GM21360 (cell line): ENCODE measurements around the gene GABRR2.

ENCODE experiments used
- ATAC-seq: cut with Tn5 transposase; IDR thresholded peaks from one replicate; pipeline ENCODE4 v1.9.1; 2021; ENCODE audit warnings: mild to moderate bottlenecking, moderate library complexity; ENCODE audit not compliant: unreplicated experiment

Gene GABRR2

GRCh38 chr6:89315249-89315885 lies at the start of gene GABRR2:
Gene GABRR2, minus strand, starts transcription at chr6:89315299. Its CDS starts 134 bp downstream, at chr6:89315165.
- no peak for ATAC-seq

GRCh38 chr6:89364586-89364985 lies 49.5 kb upstream of the GABRR2 start:
- no peak for ATAC-seq

- no peak for ATAC-seq
Measured at GRCh38 chr6:89361171-89361570, 46.1 kb upstream of the GABRR2 start.

GRCh38 chr6:89360415-89360999 lies 45.4 kb upstream of the GABRR2 start:
- peak; percentile 47 for ATAC-seq

- ATAC-seq, result no peak
Measured at GRCh38 chr6:89359561-89359960, 44.5 kb upstream of the GABRR2 start.

GRCh38 chr6:89357390-89357789 lies 42.3 kb upstream of the GABRR2 start:
- peak; percentile 42 for ATAC-seq

- no peak for ATAC-seq
Measured at GRCh38 chr6:89356642-89357170, 41.6 kb upstream of the GABRR2 start.

GRCh38 chr6:89355511-89356194 lies 40.6 kb upstream of the GABRR2 start:
- ATAC-seq, result no peak

GRCh38 chr6:89353702-89354392 lies 38.7 kb upstream of the GABRR2 start:
- no peak for ATAC-seq

- ATAC-seq, result no peak
Measured at GRCh38 chr6:89353118-89353556, 38.0 kb upstream of the GABRR2 start.

GRCh38 chr6:89352278-89353117 lies 37.4 kb upstream of the GABRR2 start, which contains the start of gene UBE2J1:
Gene UBE2J1, minus strand, starts transcription at chr6:89352722. Its CDS starts 153 bp downstream, at chr6:89352569.
- ATAC-seq, result peak; percentile 38

- no peak for ATAC-seq
Measured at GRCh38 chr6:89351671-89352277, 36.7 kb upstream of the GABRR2 start.

- ATAC-seq, result no peak
Measured at GRCh38 chr6:89350281-89350966, 35.3 kb upstream of the GABRR2 start.

- ATAC-seq, result no peak
Measured at GRCh38 chr6:89348372-89348771, 33.3 kb upstream of the GABRR2 start.

- ATAC-seq, result no peak
Measured at GRCh38 chr6:89347825-89348224, 32.7 kb upstream of the GABRR2 start.

- ATAC-seq, result no peak
Measured at GRCh38 chr6:89346433-89346832, 31.3 kb upstream of the GABRR2 start.

GRCh38 chr6:89339565-89339964 lies 24.5 kb upstream of the GABRR2 start:
- no peak for ATAC-seq

GRCh38 chr6:89335164-89335563 lies 20.1 kb upstream of the GABRR2 start:
- ATAC-seq, result no peak

GRCh38 chr6:89330910-89331309 lies 15.8 kb upstream of the GABRR2 start:
- ATAC-seq, result no peak
